ENCODE data around the gene MME. TPM values are rescaled to one million over a fixed set of nuclear protein-coding genes. Genes with fewer than 3 reads are reported as not detected.

The MME gene
- total and polyA plus RNA-seq, 10 of the 15 experiments (the other 5 are each of a cell fraction or from before 2014, with no cell fraction given) = under 0.01 to 0.23 (median 0.09) TPM; not detected in 3

GRCh38 chr3:155204851-155205250, 124.7 kb downstream of the MME start:
- Histone ChIP-seq H3K9me3 (replicated peaks; ENCODE audit: control insufficient read depth, insufficient read depth, low read length) (no peaks in the 10 kb centered on the region), H3K9ac (ENCODE audit: control insufficient read depth, insufficient read depth, low read length) (no peak overlapping the region), H3K4me2 (ENCODE audit: control insufficient read depth, insufficient read depth) (no peak overlapping the region), H3K79me2 (ENCODE audit: control insufficient read depth, insufficient read depth, low read length) (no peaks in the 10 kb centered on the region), H4K20me1 (ENCODE audit: control insufficient read depth, insufficient read depth) (no peaks in the 10 kb centered on the region), H3K27ac (ENCODE audit: control insufficient read depth, insufficient read depth) (no peak overlapping the region), H3K4me1 (ENCODE audit: control insufficient read depth, insufficient read depth, low read length) (no peaks in the 10 kb centered on the region), H2AFZ (ENCODE audit: control insufficient read depth, low read depth, low read length) (no peak overlapping the region), H3K4me3 (no peak overlapping the region), H3K27me3 (replicated peaks in 1 of 2; ENCODE audit: control insufficient read depth in 2 of 2, insufficient read depth in 2 of 2, low read length in 1 of 2) (no peaks in the 10 kb centered on the region), H3K36me3 (ENCODE audit: control insufficient read depth in 2 of 2, insufficient read depth in 2 of 2, low read length in 1 of 2) (no peaks in the 10 kb centered on the region)
- SMC1A ChIA-PET (ENCODE audit: uncharacterized antibody, unreplicated experiment) = no interaction called here
- intact Hi-C loops (cut with micrococcal nuclease; ENCODE audit: unreplicated experiment) (no loop called here), in situ Hi-C loops (cut with MboI) (no loop called here)
- ATAC-seq = no peak
- POLR2A ChIA-PET = no interaction called here
- no TSS peak for BruUV-seq (replicated peaks)
- RAD21 ChIA-PET (ENCODE audit: unreplicated experiment) = no interaction called here
- FAIRE-seq = no peak
- DNase-seq (ENCODE audit: low read depth, low spot score) = no peak
- TF ChIP-seq ZBTB33 (IDR thresholded peaks at IDR 0.05) = no peak
- TF ChIP-seq, protein P1, sequence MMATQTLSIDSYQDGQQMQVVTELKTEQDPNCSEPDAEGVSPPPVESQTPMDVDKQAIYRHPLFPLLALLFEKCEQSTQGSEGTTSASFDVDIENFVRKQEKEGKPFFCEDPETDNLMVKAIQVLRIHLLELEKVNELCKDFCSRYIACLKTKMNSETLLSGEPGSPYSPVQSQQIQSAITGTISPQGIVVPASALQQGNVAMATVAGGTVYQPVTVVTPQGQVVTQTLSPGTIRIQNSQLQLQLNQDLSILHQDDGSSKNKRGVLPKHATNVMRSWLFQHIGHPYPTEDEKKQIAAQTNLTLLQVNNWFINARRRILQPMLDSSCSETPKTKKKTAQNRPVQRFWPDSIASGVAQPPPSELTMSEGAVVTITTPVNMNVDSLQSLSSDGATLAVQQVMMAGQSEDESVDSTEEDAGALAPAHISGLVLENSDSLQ (IDR thresholded peaks at IDR 0.05) = no peak
- TF ChIP-seq TARDBP (IDR thresholded peaks at IDR 0.05; ENCODE audit: borderline replicate concordance) = no peak
- no peak for TF ChIP-seq ZNF207 (IDR thresholded peaks at IDR 0.05; ENCODE audit: borderline replicate concordance)
- TF ChIP-seq TAF1 (IDR thresholded peaks at IDR 0.05; ENCODE audit: borderline replicate concordance, low read depth, low read length) = no peak
- no peak for TF ChIP-seq RCOR1 (conservative IDR thresholded peaks at IDR 0.05; ENCODE audit: low read depth, low read length)
- no peak for TF ChIP-seq BRCA1 (IDR thresholded peaks at IDR 0.05; ENCODE audit: low read depth, low read length)
- no peak for TF ChIP-seq BHLHE40 (IDR thresholded peaks at IDR 0.05; ENCODE audit: borderline replicate concordance in 1 of 2, low read depth in 2 of 2, low read length in 1 of 2)
- TF ChIP-seq SREBF2 (IDR thresholded peaks at IDR 0.05; ENCODE audit: low read length) = no peak
- TF ChIP-seq HDGF (IDR thresholded peaks at IDR 0.05) = no peak
- no peak for TF ChIP-seq HCFC1 (IDR thresholded peaks at IDR 0.05; ENCODE audit: low read length)
- TF ChIP-seq CBFB (IDR thresholded peaks at IDR 0.05; ENCODE audit: low read depth) = no peak
- TF ChIP-seq, protein P2, sequence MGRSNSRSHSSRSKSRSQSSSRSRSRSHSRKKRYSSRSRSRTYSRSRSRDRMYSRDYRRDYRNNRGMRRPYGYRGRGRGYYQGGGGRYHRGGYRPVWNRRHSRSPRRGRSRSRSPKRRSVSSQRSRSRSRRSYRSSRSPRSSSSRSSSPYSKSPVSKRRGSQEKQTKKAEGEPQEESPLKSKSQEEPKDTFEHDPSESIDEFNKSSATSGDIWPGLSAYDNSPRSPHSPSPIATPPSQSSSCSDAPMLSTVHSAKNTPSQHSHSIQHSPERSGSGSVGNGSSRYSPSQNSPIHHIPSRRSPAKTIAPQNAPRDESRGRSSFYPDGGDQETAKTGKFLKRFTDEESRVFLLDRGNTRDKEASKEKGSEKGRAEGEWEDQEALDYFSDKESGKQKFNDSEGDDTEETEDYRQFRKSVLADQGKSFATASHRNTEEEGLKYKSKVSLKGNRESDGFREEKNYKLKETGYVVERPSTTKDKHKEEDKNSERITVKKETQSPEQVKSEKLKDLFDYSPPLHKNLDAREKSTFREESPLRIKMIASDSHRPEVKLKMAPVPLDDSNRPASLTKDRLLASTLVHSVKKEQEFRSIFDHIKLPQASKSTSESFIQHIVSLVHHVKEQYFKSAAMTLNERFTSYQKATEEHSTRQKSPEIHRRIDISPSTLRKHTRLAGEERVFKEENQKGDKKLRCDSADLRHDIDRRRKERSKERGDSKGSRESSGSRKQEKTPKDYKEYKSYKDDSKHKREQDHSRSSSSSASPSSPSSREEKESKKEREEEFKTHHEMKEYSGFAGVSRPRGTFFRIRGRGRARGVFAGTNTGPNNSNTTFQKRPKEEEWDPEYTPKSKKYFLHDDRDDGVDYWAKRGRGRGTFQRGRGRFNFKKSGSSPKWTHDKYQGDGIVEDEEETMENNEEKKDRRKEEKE (IDR thresholded peaks at IDR 0.05) = no peak
- no peak for TF ChIP-seq PML (IDR thresholded peaks at IDR 0.05; ENCODE audit: low read length)
- CTCF ChIA-PET = no interaction called here

Measured in GM12878 (cell line).